Caco-2 (cell line): Measurements from ENCODE around the gene STXBP5L. TPM values are rescaled to one million over a fixed set of nuclear protein-coding genes. Genes with fewer than 3 reads are reported as not detected.
A peak's percentile ranks its signal among the peaks of the same experiment; 100 is the strongest.

Source experiments
- Bru-seq: library from RNA; stranded (reverse); fragments of 400-500 nt; gene quantifications from one replicate; lab custom pipeline; 2021; lab: Mats Ljungman, UMichigan
- BruChase-seq, 2 experiments: library from RNA; stranded (reverse); fragments of 400-500 nt; gene quantifications; one replicate each; lab custom pipeline; 2021; lab: Mats Ljungman, UMichigan
- BruUV-seq: library from RNA; stranded (reverse); fragments of 400-500 nt; replicated peaks from 2 replicates; lab custom pipeline; 2021; lab: Mats Ljungman, UMichigan
- CTCF ChIA-PET: fragments of 300-600 bp; sonication (Branson Sonifier 250); formaldehyde crosslinking; loops from one replicate; lab custom pipeline; 2022; ENCODE audit warnings: antibody characterized with exemption; lab: Charles Lee
- POLR2A ChIA-PET: fragments of 300-600 bp; sonication (Branson Sonifier 250); formaldehyde crosslinking; loops from one replicate; lab custom pipeline; 2022; ENCODE audit warnings: antibody characterized with exemption; lab: Charles Lee
- DNase-seq, 2 experiments: peaks; one replicate each; pipeline versions ENCODE4 v3.0.0 to v3.0.0-alpha.2; 2020 to 2022
- H3K27me3 ChIP-seq: replicated peaks from 2 replicates; pipeline ENCODE4 v1.6.0; 2011; ENCODE audit warnings: low read length; ENCODE audit not compliant: control insufficient read depth, insufficient read depth
- H3K36me3 ChIP-seq: 2 replicates; pipeline ENCODE4 v1.5.1; 2011; ENCODE audit warnings: low read length; ENCODE audit not compliant: control insufficient read depth, insufficient read depth
- H3K4me1 ChIP-seq: fragments of 250-450 bp; sonication (Bioruptor Pico); 2 replicates; pipeline ENCODE4 v1.5.1; 2020; ENCODE audit warnings: mild to moderate bottlenecking
- H3K4me3 ChIP-seq: 2 replicates; pipeline ENCODE4 v1.5.1; 2011; ENCODE audit warnings: low read depth, mild to moderate bottlenecking, control low read depth, low read length
- H3K9me3 ChIP-seq: fragments of 250-450 bp; sonication (Bioruptor Pico); 2 replicates; pipeline ENCODE4 v1.5.1; 2020; ENCODE audit warnings: mild to moderate bottlenecking, moderate library complexity
- H3K27ac Mint-ChIP-seq: one replicate; pipeline ENCODE4 v1.8.0; 2022; ENCODE audit warnings: mixed read lengths; ENCODE audit not compliant: unreplicated experiment
- H3K27me3 Mint-ChIP-seq: one replicate; pipeline ENCODE4 v1.8.0; 2022; ENCODE audit warnings: mixed read lengths; ENCODE audit not compliant: insufficient read depth, unreplicated experiment
- H3K36me3 Mint-ChIP-seq: one replicate; pipeline ENCODE4 v1.8.0; 2022; ENCODE audit warnings: mild to moderate bottlenecking, mixed read lengths; ENCODE audit not compliant: insufficient read depth, unreplicated experiment
- H3K4me1 Mint-ChIP-seq: one replicate; pipeline ENCODE4 v1.8.0; 2022; ENCODE audit warnings: low read depth, mixed read lengths; ENCODE audit not compliant: unreplicated experiment
- H3K4me3 Mint-ChIP-seq: one replicate; pipeline ENCODE4 v1.8.0; 2022; ENCODE audit warnings: mild to moderate bottlenecking, moderate library complexity, mixed read lengths; ENCODE audit not compliant: unreplicated experiment
- H3K9me3 Mint-ChIP-seq: one replicate; pipeline ENCODE4 v1.8.0; 2022; ENCODE audit warnings: mixed read lengths; ENCODE audit not compliant: unreplicated experiment
- CTCF ChIP-seq, 2 experiments: fragments of 200-600 bp in 1 of 2; IDR thresholded peaks; 1 replicate in 1 of 2; 2 replicates in 1 of 2; pipeline versions ENCODE4 v1.5.1 to v1.8.0; 2011 to 2022; ENCODE audit warnings: antibody characterized with exemption in 1 of 2, control low read depth in 1 of 2, inconsistent platforms in 1 of 2, low read depth in 1 of 2, low read length in 1 of 2, mild to moderate bottlenecking in 1 of 2, moderate library complexity in 1 of 2; ENCODE audit not compliant: insufficient read depth in 1 of 2, severe bottlenecking in 1 of 2, unreplicated experiment in 1 of 2
- intact Hi-C: fragments of 100-400 bp; cut with micrococcal nuclease; formaldehyde crosslinking; loops from one replicate; pipeline ENCODE4 v1.10.0; 2022; ENCODE audit not compliant: unreplicated experiment
- long read RNA-seq: library from polyadenylated mRNA; stranded (forward); transcript quantifications from one replicate; pipeline ENCODE4 v2.0.0, GENCODE V29; 2022
- total RNA-seq: library from RNA; stranded (reverse); gene quantifications from 2 replicates; pipeline ENCODE4 v1.2.3, GENCODE V29; 2022

The STXBP5L gene
- not detected in 2 replicates for total RNA-seq
- Bru-seq, nascent RNA = percentile 6 among the genes with signal in this experiment
- percentile 7 among the genes with signal in this experiment for BruChase-seq, experiment 1, labeled RNA remaining after a 2-hour chase
- percentile 6 among the genes with signal in this experiment for BruChase-seq, experiment 2, labeled RNA remaining after a 6-hour chase
- long read RNA-seq = 0 reads

- intact Hi-C loops = no loop called here
- Mint-ChIP-seq H3K4me1 (peaks cover 7% of the 10 kb centered on the region), H3K9me3 (no peaks in the 10 kb centered on the region), H3K27ac (no peak within 1 kb of the TSS), H3K36me3 (no peaks in the 10 kb centered on the region), H3K27me3 (peaks cover 28% of the 10 kb centered on the region), H3K4me3 (peak within 1 kb of the TSS; percentile 81)
- no TSS peak for BruUV-seq
- H3K9me3 ChIP-seq = no peaks in the 10 kb centered on the region
- H3K27me3 ChIP-seq = 0 out of 2 replicates have a peak, but pooled peaks cover 2% of the 10 kb centered on the region
- DNase-seq = peak; percentile 87 to 90
- no peak for TF ChIP-seq CTCF (IDR thresholded peaks at IDR 0.05; ENCODE audit: insufficient read depth in 1 of 2, low read depth in 1 of 2, low read length in 1 of 2, severe bottlenecking in 1 of 2, unreplicated experiment in 1 of 2)
- no peaks in the 10 kb centered on the region for H3K36me3 ChIP-seq
- H3K4me3 ChIP-seq = peak within 1 kb of the TSS; percentile 41
- CTCF ChIA-PET = no interaction called here
- H3K4me1 ChIP-seq = no peaks in the 10 kb centered on the region
- POLR2A ChIA-PET = interaction anchor here (0.6 kb wide), 1 partner anchor 312 kb away, joined by 3 read pairs; the partner anchor contains the start of gene NDUFB4
Measured at GRCh38 chr3:120908030-120908794, at the start of gene STXBP5L. STXBP5L (plus strand) TSS chr3:120908205; CDS start chr3:120909579, 1,374 bp downstream.

- ChIA-PET CTCF (no interaction called here), POLR2A (no interaction called here)
- H3K9me3 Mint-ChIP-seq = no peaks in the 10 kb centered on the region
- intact Hi-C loops = no loop called here
- Histone ChIP-seq H3K4me3 (no peak overlapping the region), H3K27me3 (no peaks in the 10 kb centered on the region), H3K9me3 (no peaks in the 10 kb centered on the region), H3K4me1 (no peaks in the 10 kb centered on the region), H3K36me3 (no peaks in the 10 kb centered on the region)
- no TSS peak for BruUV-seq
- no peaks in the 10 kb centered on the region for H3K36me3 Mint-ChIP-seq
- no peak for DNase-seq
- H3K27ac Mint-ChIP-seq = no peak overlapping the region
- H3K4me1 Mint-ChIP-seq = no peaks in the 10 kb centered on the region
- no peak for TF ChIP-seq CTCF (IDR thresholded peaks at IDR 0.05; ENCODE audit: insufficient read depth in 1 of 2, low read depth in 1 of 2, low read length in 1 of 2, severe bottlenecking in 1 of 2, unreplicated experiment in 1 of 2)
- H3K4me3 Mint-ChIP-seq = no peak overlapping the region
- H3K27me3 Mint-ChIP-seq = peaks cover 4% of the 10 kb centered on the region
Measured at GRCh38 chr3:120858521-120858920, 49.5 kb upstream of the STXBP5L start.

GRCh38 chr3:120864541-120864940, 43.5 kb upstream of the STXBP5L start:
- DNase-seq = no peak
- POLR2A ChIA-PET = no interaction called here
- intact Hi-C loops = no loop called here
- no peaks in the 10 kb centered on the region for H3K36me3 Mint-ChIP-seq
- H3K4me3 ChIP-seq = no peak overlapping the region
- TF ChIP-seq CTCF (IDR thresholded peaks at IDR 0.05; ENCODE audit: insufficient read depth in 1 of 2, low read depth in 1 of 2, low read length in 1 of 2, severe bottlenecking in 1 of 2, unreplicated experiment in 1 of 2) = no peak
- no peak overlapping the region for H3K27ac Mint-ChIP-seq
- no peak overlapping the region for H3K4me3 Mint-ChIP-seq
- H3K9me3 Mint-ChIP-seq = no peaks in the 10 kb centered on the region
- H3K9me3 ChIP-seq = no peaks in the 10 kb centered on the region
- no peaks in the 10 kb centered on the region for H3K4me1 ChIP-seq
- no peaks in the 10 kb centered on the region for H3K27me3 ChIP-seq
- H3K4me1 Mint-ChIP-seq = no peaks in the 10 kb centered on the region
- BruUV-seq = no TSS peak
- CTCF ChIA-PET = no interaction called here
- no peaks in the 10 kb centered on the region for H3K36me3 ChIP-seq
- H3K27me3 Mint-ChIP-seq = peaks cover 7% of the 10 kb centered on the region
